HepG2 (cell line): ENCODE results near the gene FXYD4. TPM values are rescaled to one million over a fixed set of nuclear protein-coding genes. Genes with fewer than 3 reads are reported as not detected.

Source experiments
- BORCS8-MEF2B ChIP-seq: sonication (generic); formaldehyde crosslinking; IDR thresholded peaks from 2 replicates; pipeline ENCODE4 v1.8.0; 2022; ENCODE audit warnings: mild to moderate bottlenecking, missing genetic modification reagents
- SOX6 ChIP-seq, 2 experiments: fragments of 450-650 bp in 1 of 2; sonication (generic) in 1 of 2; formaldehyde crosslinking in 1 of 2; IDR thresholded peaks; 2 replicates each; pipeline versions ENCODE4 v1.4.0 to v1.6.1; 2017 to 2020; ENCODE audit warnings: antibody characterized with exemption in 1 of 2, mild to moderate bottlenecking in 1 of 2, missing genetic modification reagents in 1 of 2
- ZNF260 ChIP-seq: sonication (generic); formaldehyde crosslinking; IDR thresholded peaks from 2 replicates; pipeline ENCODE4 v1.4.0; 2020; ENCODE audit warnings: missing genetic modification reagents, low read depth, mild to moderate bottlenecking, borderline replicate concordance
- polyA plus RNA-seq, 8 experiments: library from polyadenylated mRNA; depleted of rRNA in 3 of 8; stranded (reverse) in 7 of 8; unstranded in 1 of 8; fragments of >200 nt; fragmentation: Illumina TruSeq in 4 of 8; extraction: Trizol in 4 of 8; gene quantifications; 2 replicates each; pipeline versions ENCODE4 v1.2.1 to v1.2.3, GENCODE V29; 2011 to 2016; ENCODE audit warnings: low read depth in 4 of 8, missing spikeins in 1 of 8, mixed read lengths in 1 of 8; ENCODE audit not compliant: insufficient read depth in 1 of 8
- total RNA-seq, 5 experiments: library from RNA; depleted of rRNA; stranded (reverse); fragments of >200 nt; fragmentation: Illumina TruSeq; extraction: Trizol; gene quantifications; 2 replicates each; pipeline ENCODE4 v1.2.3, GENCODE V29; 2016; ENCODE audit warnings: low read depth in 1 of 5
- TF ChIP-seq, protein P1 (sequence below): sonication (generic); formaldehyde crosslinking; IDR thresholded peaks from 2 replicates; pipeline ENCODE4 v1.4.0; 2020; ENCODE audit warnings: low read depth, missing genetic modification reagents
- TF ChIP-seq, protein P2 (sequence below): sonication (generic); formaldehyde crosslinking; IDR thresholded peaks from 2 replicates; pipeline ENCODE4 v1.4.0; 2020; ENCODE audit warnings: missing genetic modification reagents
- TF ChIP-seq, protein P3 (sequence below): sonication (generic); formaldehyde crosslinking; IDR thresholded peaks from 2 replicates; pipeline ENCODE4 v1.9.0; 2021; ENCODE audit warnings: missing genetic modification reagents, borderline replicate concordance
- TF ChIP-seq, protein P4 (sequence below): sonication (generic); formaldehyde crosslinking; IDR thresholded peaks from 2 replicates; pipeline ENCODE4 v1.8.1; 2022; ENCODE audit warnings: mild to moderate bottlenecking, missing genetic modification reagents
- TF ChIP-seq, protein P5 (sequence below): sonication (generic); formaldehyde crosslinking; IDR thresholded peaks from 2 replicates; pipeline ENCODE4 v1.5.1; 2020; ENCODE audit warnings: mild to moderate bottlenecking, missing genetic modification reagents, moderate library complexity

Gene FXYD4
- total and polyA plus RNA-seq, 2 of the 13 experiments (the other 11 are each of a cell fraction or from before 2014, with no cell fraction given) = not detected

DNA sequence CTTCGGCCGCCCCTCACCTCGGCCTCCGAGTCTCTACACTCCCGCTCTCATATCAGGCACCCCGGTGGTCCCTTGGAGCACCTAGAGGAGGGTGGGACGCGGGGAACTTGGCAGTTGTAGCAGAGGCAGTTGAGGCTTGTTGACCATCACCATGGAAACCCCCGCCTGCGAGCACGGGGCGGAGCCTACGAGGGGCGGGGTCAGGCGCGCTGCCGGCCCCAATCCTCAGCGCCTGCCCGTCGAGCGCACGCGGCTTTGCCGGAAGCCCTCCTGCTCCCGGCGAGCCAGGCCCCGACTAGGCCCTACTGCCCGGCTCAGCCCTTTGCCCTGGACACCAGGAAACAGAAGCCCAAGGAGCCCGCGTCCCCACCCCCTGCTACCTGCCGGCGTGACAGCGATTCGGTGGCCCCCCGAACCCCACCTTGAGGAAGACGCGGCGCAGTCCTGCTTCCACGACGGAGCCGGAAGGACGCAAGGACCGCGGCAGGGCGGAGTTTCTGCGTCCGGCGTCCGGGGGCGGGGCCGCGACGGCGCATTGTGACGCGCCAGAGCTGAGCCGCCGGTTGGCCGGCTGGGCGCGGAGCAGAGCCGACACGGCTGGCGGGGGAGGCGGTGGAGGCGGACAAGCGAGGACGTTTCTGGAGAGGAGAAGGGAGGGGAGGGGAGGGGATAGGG lies 37.4 kb downstream of the FXYD4 start, which contains the start of gene HNRNPF (continued):
- TF ChIP-seq, protein P1, sequence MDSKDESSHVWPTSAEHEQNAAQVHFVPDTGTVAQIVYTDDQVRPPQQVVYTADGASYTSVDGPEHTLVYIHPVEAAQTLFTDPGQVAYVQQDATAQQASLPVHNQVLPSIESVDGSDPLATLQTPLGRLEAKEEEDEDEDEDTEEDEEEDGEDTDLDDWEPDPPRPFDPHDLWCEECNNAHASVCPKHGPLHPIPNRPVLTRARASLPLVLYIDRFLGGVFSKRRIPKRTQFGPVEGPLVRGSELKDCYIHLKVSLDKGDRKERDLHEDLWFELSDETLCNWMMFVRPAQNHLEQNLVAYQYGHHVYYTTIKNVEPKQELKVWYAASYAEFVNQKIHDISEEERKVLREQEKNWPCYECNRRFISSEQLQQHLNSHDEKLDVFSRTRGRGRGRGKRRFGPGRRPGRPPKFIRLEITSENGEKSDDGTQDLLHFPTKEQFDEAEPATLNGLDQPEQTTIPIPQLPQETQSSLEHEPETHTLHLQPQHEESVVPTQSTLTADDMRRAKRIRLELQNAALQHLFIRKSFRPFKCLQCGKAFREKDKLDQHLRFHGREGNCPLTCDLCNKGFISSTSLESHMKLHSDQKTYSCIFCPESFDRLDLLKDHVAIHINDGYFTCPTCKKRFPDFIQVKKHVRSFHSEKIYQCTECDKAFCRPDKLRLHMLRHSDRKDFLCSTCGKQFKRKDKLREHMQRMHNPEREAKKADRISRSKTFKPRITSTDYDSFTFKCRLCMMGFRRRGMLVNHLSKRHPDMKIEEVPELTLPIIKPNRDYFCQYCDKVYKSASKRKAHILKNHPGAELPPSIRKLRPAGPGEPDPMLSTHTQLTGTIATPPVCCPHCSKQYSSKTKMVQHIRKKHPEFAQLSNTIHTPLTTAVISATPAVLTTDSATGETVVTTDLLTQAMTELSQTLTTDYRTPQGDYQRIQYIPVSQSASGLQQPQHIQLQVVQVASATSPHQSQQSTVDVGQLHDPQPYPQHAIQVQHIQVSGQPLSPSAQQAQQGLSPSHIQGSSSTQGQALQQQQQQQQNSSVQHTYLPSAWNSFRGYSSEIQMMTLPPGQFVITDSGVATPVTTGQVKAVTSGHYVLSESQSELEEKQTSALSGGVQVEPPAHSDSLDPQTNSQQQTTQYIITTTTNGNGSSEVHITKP (CRISPR knock-in tag) = no peak
- TF ChIP-seq SOX6 (IDR thresholded peaks at IDR 0.05) (no peak), SOX6 (CRISPR knock-in tag; IDR thresholded peaks at IDR 0.05) (peak; percentile 70; the same call in 1 of the 2 replicates), ZNF260 (CRISPR knock-in tag) (0 out of 2 replicates have a peak, but pooled peaks have one; percentile 45), BORCS8-MEF2B (CRISPR knock-in tag) (no peak; the same call in 1 of the 2 replicates)
- TF ChIP-seq, protein P2, sequence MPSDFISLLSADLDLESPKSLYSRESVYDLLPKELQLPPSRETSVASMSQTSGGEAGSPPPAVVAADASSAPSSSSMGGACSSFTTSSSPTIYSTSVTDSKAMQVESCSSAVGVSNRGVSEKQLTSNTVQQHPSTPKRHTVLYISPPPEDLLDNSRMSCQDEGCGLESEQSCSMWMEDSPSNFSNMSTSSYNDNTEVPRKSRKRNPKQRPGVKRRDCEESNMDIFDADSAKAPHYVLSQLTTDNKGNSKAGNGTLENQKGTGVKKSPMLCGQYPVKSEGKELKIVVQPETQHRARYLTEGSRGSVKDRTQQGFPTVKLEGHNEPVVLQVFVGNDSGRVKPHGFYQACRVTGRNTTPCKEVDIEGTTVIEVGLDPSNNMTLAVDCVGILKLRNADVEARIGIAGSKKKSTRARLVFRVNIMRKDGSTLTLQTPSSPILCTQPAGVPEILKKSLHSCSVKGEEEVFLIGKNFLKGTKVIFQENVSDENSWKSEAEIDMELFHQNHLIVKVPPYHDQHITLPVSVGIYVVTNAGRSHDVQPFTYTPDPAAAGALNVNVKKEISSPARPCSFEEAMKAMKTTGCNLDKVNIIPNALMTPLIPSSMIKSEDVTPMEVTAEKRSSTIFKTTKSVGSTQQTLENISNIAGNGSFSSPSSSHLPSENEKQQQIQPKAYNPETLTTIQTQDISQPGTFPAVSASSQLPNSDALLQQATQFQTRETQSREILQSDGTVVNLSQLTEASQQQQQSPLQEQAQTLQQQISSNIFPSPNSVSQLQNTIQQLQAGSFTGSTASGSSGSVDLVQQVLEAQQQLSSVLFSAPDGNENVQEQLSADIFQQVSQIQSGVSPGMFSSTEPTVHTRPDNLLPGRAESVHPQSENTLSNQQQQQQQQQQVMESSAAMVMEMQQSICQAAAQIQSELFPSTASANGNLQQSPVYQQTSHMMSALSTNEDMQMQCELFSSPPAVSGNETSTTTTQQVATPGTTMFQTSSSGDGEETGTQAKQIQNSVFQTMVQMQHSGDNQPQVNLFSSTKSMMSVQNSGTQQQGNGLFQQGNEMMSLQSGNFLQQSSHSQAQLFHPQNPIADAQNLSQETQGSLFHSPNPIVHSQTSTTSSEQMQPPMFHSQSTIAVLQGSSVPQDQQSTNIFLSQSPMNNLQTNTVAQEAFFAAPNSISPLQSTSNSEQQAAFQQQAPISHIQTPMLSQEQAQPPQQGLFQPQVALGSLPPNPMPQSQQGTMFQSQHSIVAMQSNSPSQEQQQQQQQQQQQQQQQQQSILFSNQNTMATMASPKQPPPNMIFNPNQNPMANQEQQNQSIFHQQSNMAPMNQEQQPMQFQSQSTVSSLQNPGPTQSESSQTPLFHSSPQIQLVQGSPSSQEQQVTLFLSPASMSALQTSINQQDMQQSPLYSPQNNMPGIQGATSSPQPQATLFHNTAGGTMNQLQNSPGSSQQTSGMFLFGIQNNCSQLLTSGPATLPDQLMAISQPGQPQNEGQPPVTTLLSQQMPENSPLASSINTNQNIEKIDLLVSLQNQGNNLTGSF (CRISPR knock-in tag) = peak; percentile 86
- TF ChIP-seq, protein P3, sequence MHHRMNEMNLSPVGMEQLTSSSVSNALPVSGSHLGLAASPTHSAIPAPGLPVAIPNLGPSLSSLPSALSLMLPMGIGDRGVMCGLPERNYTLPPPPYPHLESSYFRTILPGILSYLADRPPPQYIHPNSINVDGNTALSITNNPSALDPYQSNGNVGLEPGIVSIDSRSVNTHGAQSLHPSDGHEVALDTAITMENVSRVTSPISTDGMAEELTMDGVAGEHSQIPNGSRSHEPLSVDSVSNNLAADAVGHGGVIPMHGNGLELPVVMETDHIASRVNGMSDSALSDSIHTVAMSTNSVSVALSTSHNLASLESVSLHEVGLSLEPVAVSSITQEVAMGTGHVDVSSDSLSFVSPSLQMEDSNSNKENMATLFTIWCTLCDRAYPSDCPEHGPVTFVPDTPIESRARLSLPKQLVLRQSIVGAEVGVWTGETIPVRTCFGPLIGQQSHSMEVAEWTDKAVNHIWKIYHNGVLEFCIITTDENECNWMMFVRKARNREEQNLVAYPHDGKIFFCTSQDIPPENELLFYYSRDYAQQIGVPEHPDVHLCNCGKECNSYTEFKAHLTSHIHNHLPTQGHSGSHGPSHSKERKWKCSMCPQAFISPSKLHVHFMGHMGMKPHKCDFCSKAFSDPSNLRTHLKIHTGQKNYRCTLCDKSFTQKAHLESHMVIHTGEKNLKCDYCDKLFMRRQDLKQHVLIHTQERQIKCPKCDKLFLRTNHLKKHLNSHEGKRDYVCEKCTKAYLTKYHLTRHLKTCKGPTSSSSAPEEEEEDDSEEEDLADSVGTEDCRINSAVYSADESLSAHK = no peak
- TF ChIP-seq, protein P4, sequence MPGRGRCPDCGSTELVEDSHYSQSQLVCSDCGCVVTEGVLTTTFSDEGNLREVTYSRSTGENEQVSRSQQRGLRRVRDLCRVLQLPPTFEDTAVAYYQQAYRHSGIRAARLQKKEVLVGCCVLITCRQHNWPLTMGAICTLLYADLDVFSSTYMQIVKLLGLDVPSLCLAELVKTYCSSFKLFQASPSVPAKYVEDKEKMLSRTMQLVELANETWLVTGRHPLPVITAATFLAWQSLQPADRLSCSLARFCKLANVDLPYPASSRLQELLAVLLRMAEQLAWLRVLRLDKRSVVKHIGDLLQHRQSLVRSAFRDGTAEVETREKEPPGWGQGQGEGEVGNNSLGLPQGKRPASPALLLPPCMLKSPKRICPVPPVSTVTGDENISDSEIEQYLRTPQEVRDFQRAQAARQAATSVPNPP (CRISPR knock-in tag) = peak; percentile 65
- TF ChIP-seq, protein P5, sequence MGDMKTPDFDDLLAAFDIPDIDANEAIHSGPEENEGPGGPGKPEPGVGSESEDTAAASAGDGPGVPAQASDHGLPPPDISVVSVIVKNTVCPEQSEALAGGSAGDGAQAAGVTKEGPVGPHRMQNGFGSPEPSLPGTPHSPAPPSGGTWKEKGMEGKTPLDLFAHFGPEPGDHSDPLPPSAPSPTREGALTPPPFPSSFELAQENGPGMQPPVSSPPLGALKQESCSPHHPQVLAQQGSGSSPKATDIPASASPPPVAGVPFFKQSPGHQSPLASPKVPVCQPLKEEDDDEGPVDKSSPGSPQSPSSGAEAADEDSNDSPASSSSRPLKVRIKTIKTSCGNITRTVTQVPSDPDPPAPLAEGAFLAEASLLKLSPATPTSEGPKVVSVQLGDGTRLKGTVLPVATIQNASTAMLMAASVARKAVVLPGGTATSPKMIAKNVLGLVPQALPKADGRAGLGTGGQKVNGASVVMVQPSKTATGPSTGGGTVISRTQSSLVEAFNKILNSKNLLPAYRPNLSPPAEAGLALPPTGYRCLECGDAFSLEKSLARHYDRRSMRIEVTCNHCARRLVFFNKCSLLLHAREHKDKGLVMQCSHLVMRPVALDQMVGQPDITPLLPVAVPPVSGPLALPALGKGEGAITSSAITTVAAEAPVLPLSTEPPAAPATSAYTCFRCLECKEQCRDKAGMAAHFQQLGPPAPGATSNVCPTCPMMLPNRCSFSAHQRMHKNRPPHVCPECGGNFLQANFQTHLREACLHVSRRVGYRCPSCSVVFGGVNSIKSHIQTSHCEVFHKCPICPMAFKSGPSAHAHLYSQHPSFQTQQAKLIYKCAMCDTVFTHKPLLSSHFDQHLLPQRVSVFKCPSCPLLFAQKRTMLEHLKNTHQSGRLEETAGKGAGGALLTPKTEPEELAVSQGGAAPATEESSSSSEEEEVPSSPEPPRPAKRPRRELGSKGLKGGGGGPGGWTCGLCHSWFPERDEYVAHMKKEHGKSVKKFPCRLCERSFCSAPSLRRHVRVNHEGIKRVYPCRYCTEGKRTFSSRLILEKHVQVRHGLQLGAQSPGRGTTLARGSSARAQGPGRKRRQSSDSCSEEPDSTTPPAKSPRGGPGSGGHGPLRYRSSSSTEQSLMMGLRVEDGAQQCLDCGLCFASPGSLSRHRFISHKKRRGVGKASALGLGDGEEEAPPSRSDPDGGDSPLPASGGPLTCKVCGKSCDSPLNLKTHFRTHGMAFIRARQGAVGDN (CRISPR knock-in tag) = peak; percentile 96
